Measurements from ENCODE around the gene DRC7. TPM values are rescaled to one million over a fixed set of nuclear protein-coding genes. Genes with fewer than 3 reads are reported as not detected.
"Not testable (repeated sequence)": the region's sequence is repeated elsewhere in the genome, so short reads cannot be mapped to it uniquely, and the experiment has no call there.

DRC7 gene
- total and polyA plus RNA-seq, 7 donors, result not detected

DNA sequence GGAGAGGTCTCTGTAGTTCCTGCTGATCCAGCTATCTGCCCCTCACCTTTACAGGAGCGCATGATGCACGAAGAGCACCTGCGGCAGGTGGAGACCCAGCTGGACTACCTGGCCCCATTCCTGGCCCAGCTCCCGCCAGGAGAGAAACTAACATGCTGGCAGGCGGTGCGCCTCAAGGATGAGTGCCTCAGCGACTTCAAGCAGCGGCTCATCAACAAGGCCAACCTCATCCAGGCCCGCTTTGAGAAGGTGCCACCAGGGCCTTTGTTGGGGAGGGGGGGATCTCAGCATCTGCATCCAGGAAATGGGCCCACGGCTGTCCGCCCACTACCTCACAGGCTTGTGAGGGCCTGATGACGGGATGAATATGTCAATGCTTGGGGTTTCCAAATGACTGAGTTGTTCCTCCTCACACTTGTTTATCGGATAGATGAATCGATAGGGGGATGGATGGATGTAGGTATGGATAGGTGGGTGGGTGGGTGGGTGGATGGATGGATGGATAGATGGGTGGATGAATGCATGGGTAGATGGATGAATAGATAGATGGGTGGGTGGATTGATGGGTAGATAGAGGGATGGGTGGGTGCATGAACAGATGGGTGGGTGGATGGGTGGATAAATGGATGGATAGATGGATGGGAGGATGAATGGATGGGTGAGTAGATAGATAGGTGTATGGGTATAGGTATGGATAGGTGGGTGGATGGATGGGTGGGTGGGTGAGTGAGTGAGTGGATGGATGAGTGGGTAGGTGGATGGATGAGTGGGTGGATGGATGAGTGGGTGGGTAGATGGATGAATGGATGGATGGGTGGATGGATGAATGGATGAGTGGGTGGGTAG, 34.0 kb downstream of the DRC7 start:
- Histone ChIP-seq H3K9me3 (no peaks in the 10 kb centered on the region), H3K4me1 (no peaks in the 10 kb centered on the region), H3K27me3 (ENCODE audit: insufficient read depth in 3 of 3, low read length in 2 of 3) (no peaks in the 10 kb centered on the region), H3K4me3 (no peak overlapping the region), H3K27ac (no peak overlapping the region), H3K36me3 (ENCODE audit: insufficient read depth in 1 of 2, low read depth in 1 of 2) (no peaks in the 10 kb centered on the region)
- intact Hi-C loops (cut with DNase I), result no loop called here
- TF ChIP-seq, protein P1, sequence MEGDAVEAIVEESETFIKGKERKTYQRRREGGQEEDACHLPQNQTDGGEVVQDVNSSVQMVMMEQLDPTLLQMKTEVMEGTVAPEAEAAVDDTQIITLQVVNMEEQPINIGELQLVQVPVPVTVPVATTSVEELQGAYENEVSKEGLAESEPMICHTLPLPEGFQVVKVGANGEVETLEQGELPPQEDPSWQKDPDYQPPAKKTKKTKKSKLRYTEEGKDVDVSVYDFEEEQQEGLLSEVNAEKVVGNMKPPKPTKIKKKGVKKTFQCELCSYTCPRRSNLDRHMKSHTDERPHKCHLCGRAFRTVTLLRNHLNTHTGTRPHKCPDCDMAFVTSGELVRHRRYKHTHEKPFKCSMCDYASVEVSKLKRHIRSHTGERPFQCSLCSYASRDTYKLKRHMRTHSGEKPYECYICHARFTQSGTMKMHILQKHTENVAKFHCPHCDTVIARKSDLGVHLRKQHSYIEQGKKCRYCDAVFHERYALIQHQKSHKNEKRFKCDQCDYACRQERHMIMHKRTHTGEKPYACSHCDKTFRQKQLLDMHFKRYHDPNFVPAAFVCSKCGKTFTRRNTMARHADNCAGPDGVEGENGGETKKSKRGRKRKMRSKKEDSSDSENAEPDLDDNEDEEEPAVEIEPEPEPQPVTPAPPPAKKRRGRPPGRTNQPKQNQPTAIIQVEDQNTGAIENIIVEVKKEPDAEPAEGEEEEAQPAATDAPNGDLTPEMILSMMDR (IDR thresholded peaks at IDR 0.05), result no peak
- DNase-seq (no peak), ATAC-seq (no peak)
- WGBS, 3 donors, result 96 to 97% (median 96%) methylated on average over 14 of the region's 14 CpGs

DNA sequence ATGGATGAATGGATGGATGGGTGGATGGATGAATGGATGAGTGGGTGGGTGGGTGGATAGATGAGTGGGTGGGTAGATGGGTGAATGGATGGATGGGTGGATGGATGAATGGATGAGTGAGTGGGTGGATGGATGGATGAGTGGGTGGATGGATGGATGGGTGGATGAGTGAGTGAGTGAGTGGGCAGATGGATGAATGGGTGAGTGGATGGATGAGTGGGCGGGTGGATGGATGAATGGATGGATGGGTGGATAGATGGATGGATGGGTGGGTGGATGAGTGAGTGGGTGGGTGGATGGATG, 34.5 kb downstream of the DRC7 start:
- no peaks in the 10 kb centered on the region for H3K36me3 ChIP-seq (ENCODE audit: insufficient read depth in 1 of 2, low read depth in 1 of 2)
- no peaks in the 10 kb centered on the region for H3K9me3 ChIP-seq
- intact Hi-C loops (cut with DNase I), result no loop called here
- no peak overlapping the region for H3K4me3 ChIP-seq
- TF ChIP-seq, protein P1 (IDR thresholded peaks at IDR 0.05), result no peak
- no peaks in the 10 kb centered on the region for H3K27me3 ChIP-seq (ENCODE audit: insufficient read depth in 3 of 3, low read length in 2 of 3)
- WGBS, 3 donors, result 82 to 93% (median 88%) methylated on average over 1 of the region's 1 CpG
- no peak for DNase-seq
- ATAC-seq, result no peak
- H3K4me1 ChIP-seq, result no peaks in the 10 kb centered on the region
- H3K27ac ChIP-seq, result no peak overlapping the region

DNA sequence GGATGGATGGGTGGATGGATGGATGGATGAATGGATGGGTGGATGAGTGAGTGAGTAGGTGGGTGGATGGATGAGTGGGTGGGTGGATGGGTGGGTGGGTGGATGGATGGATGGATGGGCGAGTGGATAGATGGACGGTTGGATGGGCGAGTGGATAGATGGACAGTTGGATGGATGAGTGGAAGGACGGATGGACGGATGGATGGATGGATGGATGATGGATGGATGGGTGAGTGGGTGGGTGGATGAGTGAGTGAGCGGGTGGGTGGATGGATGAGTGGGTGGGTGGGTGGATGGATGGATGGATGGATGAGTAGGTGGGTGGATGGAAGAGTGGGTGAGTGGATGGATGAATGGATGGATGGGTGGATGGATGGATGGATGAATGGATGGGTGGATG, 35.2 kb downstream of the DRC7 start:
- H3K4me3 ChIP-seq; H3K27me3 ChIP-seq (ENCODE audit: insufficient read depth in 3 of 3, low read length in 2 of 3); ATAC-seq; H3K4me1 ChIP-seq; H3K36me3 ChIP-seq (ENCODE audit: insufficient read depth in 1 of 2, low read depth in 1 of 2); DNase-seq; H3K27ac ChIP-seq; H3K9me3 ChIP-seq; intact Hi-C loops (cut with DNase I): not testable (repeated sequence)
- WGBS, 3 donors, result 91 to 94% (median 93%) methylated on average over 6 of the region's 6 CpGs

DNA sequence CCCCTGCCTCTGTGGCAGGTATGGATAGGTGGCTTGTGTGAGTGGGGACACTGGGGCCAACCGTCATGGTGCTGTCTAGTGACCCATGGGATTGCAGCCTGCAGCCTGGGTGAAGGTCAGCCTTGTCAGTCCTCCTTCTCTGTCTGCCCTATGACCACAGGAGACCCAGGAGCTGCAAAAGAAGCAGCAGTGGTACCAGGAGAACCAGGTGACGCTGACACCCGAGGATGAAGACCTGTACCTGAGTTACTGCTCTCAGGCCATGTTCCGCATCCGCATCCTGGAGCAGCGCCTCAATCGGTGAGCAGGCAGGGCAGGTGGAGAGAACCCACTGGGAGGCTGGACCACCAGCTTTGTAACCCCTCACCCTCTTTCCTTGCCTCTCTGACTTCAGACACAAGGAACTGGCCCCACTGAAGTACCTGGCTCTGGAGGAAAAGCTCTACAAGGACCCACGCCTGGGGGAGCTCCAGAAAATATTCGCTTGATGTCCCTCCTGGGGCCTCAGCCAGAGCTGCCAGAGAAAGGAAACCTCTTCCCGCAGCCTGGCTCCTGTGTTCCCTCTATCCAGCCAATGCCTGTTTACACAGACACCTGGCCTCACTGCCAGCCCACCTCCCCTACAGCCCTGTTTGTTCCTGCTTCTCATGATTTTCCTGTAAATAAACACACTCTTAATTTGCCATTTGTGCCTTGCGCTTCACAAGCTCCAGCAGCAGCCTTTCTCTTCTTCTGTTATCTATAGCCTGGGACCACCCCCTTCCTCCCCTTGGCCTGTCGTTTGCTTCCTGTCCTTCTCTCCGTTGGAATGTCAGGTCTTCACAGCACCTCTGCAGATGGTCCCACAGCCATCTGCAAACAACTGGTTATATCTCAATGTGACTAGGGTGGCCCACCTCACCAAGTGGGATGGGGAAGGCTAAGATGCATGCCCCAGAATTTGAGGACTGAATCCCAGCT, 36.4 kb downstream of the DRC7 start:
- DNase-seq, result no peak
- intact Hi-C loops (cut with DNase I), result no loop called here

More for the DNA sequence above, 36.4 kb downstream of the DRC7 start:
- Histone ChIP-seq H3K9me3 (no peaks in the 10 kb centered on the region), H3K4me3 (no peak overlapping the region), H3K27me3 (ENCODE audit: insufficient read depth in 3 of 3, low read length in 2 of 3) (no peaks in the 10 kb centered on the region), H3K27ac (no peak overlapping the region), H3K36me3 (ENCODE audit: insufficient read depth in 1 of 2, low read depth in 1 of 2) (no peaks in the 10 kb centered on the region), H3K4me1 (no peaks in the 10 kb centered on the region)
- TF ChIP-seq, protein P1 (IDR thresholded peaks at IDR 0.05), result no peak
- ATAC-seq, result no peak
- 62 to 66% (median 64%) methylated on average over 13 of the region's 13 CpGs for WGBS, 3 donors

Measured in psoas muscle (tissue), 8 donors.